IPS DF 4.7 (cell line): ENCODE measurements around the gene IZUMO4.

ENCODE experiments used
- DNase-seq: peaks from one replicate; pipeline ENCODE4 v3.0.0-alpha.2; 2013; ENCODE audit warnings: low spot score; ENCODE audit errors: extremely low read depth

Gene IZUMO4

DNA sequence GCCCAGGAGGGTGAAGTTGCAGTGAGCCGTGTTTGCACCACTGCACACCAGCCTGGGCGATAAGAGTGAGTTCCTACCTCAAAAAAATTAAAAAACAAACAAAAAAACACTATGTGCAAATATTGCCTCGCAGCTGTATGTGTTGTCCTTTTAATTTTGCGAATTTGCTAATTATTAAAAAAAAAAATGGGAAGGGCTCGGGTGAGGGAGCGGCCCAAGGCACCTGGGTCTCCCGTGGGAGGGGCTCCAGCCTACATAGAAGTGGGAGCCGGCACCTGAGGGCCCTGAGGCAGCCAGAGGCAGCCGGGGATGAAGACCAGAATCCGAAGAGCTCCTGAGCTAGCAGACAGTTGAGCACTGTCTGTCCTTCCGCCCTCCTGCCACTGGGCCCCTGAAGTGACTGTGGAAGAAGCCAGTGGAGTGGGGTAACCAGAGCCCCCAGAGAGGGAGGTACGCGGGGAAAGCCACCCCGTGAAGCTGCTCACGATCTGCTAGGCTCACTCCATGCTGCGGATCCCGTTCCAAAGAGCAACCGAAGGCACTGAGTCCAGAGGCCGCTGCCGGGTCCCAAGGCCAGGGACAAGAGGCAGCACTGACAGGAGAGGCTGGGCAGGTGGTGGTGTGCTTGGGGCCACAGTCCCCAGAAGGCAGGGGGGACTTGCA is 6.5 kb downstream of the IZUMO4 start:
- DNase-seq = no peak

DNA sequence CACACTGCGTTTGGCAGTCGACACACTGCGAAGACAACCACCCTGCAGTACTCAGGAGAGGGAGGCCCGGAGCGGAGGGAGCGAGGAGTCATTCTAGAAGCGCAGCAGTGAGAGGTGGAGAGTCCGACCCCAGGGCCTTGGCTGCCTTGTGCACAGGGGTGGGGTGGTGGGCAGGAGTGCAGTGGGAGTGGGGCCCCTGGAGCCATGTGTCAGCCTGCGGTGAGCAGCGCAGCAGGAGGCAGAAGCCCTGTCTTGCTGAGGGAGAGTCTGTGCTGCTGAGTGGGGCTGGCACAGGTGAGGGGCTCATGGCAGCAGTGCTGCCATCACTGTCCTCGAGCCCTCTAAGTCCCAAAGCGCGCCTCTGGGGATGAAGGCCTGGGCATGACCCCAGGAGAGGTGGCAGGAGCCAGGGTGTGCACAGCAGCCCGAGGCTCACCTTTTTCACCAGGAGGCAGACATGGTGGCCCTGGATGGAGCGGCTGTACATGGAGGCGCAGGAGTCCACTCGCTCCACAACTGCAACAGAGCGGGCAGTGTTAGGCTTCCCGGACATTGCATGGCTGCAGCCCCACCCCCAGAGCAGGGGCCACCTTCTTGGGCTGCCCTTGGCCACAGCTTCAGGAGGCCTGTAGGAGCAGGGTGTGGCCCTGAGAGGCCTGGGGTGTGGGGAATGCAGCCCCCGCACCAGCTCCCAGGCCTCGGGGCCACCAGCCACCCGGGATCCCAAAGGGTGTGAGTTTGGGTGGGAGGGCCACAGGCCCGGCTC is 11.7 kb downstream of the IZUMO4 start:
- DNase-seq = no peak

DNA sequence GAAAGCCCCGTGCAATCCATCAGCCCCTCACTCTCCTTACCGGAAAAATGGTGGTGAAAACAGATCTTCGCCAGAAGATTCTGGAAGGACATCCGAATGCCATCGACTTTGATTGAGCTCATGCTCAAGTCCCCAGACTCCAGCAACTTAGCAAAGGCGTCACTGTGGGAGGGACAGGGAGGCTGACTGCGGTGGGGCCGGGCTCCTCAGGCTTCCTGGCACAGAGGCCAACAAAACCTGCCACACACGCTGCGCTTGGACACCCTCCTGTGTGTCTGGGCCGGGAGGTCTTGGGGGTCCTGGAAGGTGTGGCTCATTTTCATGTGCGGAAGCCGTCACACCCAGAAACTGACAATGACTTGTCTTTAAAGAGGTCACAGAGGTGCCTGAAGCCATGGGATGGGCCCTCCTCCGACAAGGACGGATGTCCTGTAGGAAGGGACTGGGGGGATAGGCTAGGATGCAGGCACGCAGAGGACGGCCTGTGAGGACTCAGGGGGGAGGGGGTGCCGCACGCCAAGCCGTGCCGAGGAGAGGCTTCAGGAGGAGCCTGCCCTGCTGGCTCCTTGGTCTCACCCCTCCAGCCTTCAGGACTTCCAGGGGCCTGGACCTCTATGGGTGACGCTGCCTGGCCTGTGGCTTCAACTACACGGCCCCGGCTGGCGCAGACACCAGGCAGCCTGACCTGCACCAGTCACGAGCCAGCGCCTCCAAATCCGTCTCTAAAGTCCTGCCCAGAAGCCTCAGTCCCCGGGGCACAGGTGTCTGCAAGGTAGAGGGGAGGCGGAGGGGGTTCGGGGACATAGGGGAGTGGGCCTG is 12.5 kb downstream of the IZUMO4 start:
- DNase-seq = no peak

DNA sequence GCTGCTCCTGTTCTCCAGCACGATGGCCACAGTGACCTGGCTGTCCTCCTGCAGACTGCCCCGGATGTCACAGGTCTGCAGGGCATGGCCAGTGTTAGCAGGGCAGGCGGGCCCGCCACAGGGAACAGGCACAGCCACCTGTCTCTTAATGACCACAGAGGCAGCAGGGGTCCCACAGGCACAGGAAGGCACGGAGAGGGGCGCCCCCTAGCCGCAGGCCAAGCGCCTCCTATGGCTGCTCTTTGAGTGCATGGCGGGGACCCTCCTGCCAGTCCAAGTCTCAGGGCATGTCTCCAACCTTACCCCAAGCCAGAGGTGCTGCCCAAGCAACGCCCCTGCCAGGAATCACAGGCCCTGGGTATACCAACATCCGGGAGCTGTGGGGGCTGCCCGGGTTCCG is 14.1 kb downstream of the IZUMO4 start:
- no peak for DNase-seq

DNA sequence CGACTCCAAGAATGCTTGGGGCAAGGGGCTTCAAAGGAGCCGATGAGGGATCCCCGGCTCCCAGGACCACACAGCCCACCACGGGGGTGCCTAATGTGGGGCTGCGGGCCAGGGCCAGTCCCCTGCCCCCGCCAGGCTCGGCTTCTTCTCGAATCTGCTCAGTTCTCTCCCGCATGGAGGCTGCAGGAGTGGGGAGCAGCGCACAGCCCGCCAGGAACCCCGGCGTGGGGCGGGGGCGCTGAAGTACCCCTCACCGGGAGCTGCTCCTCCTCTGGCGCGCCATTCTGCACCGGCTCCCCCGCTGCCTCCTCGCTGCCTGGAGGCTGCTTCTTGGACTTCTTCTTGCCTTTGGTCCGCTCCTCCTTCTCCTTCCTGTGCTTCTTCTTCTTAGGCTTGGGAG is 14.7 kb downstream of the IZUMO4 start:
- no peak for DNase-seq

DNA sequence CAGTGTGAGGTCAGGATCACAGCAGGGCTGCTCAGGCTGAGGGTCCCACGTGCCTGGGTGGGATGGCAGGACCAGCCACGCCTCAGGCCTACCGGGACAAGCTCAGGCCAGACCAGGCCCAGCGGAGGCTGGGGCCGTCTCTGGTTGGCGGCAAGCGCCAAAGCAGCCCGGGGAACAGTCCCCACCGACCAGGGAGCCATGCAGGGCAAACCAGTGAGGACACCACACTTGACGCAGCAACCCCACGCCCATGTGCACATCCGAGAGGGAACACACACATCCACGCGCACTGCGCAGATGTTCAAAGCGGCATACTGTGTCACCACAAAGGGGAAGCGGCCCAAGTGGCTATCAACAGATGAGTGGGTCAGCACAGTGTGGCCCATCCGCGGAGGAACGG is 15.2 kb downstream of the IZUMO4 start:
- no peak for DNase-seq

DNA sequence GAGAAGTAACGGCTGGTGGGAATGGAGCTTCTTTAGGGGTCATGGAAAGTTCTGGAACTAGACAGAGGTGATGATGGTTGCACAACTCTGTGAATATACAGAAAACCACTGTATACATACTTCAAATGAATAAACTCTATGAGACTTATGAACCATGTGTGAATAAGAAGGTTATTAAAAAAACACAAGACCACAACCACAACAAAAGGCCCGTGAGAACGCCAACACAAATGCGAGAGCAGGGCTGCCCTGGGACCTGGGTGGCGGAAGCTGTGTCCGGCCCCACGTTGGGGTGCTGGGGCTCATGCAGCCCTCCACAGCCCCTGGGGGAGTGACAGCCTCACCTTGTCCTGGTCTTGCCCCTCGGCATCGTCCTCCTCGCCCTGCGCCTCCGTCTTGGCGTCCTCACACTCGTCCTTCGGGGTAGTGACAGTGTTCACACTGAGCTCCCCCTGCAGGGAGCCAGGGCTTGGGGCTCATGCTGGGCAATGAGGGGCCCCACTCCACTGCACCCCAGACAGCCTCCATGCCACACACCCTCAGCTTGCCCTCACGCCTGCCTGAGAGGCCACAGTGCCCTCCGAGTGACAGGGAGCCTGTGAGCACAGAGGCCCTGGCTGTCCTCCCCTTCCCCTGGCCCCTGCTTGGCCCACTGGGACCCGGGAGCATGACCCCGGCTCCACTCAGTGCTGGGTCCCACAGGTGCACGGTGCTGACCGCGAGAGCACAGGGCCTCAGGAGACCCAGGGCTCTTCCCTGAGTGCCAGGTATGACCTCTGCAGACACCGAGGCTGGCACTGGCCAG is 16.0 kb downstream of the IZUMO4 start:
- DNase-seq = no peak

DNA sequence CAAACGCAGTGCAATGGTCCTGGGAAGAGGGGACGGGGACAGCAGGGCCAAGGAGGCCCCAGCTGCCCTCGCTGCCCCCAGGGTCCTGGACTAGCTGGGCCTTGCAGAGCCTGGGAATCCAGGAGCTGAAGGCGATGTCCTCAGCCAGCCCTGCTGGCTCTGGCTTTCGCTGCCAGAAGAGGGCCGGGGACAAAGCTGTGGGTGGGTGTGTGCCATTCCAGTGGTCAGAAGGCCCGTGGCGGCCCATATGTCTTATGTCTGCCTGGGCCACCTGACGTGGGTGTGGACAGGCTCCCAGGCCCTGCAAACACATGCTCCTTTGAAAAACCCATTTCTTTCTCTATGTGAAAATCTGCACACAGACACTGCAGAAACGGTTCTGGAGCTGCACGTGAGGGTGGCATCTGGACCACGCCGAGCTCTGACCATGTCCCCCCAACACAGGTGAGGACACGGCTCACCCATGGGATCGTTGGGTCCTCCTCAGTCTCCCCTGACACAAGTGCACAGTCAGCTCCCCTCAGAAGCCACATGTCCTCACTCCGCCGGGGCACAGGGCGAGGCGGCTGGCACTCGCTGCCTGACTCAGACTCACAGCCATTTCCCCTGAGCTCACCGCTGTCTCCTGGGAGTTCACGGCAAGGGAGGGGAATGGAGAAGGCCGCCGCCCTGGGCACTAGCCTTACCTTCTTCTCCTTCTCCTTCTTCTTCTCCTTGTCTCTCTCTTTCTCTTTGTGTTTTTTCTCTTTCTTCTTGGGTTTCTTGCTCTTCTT is 16.9 kb downstream of the IZUMO4 start:
- DNase-seq = no peak

DNA sequence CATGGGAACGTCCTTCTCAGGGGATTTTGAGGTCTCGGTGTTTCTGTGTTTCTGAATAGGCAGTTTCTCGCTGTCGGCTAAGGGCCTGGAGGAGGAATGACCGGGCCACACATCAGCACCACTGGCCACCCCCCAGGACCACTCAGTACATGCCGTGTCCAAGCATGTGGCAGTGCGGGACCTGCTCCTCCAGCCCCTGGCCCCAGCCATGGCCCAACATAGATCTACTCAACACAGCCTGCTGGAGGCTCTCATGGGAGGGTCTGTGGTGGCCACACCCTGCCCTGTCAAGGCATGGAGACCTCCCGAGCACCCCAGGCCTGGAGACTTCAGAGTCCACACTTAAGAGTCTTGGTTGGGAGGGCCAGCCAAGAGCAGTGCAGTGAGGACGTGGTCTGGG is 17.5 kb downstream of the IZUMO4 start:
- no peak for DNase-seq

DNA sequence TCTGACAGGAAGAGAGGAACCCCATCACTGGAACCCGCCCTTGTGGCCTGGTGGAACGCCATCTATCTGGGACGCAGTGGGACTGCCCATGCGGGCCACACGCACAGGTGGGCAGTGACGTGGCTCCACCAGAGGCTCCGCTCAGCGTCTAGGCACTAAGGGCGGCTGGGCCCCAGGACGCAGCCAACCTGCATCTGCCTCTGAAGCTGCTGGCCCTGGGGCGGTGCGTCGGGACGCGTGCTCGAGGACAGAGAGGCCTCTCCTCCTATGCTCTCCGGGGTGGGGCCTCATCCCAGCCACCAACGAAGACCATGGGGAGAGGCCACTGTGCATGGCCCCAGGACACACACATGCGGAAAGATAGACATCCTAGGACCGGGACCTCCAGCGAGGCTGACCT is 18.1 kb downstream of the IZUMO4 start:
- DNase-seq = no peak

DNA sequence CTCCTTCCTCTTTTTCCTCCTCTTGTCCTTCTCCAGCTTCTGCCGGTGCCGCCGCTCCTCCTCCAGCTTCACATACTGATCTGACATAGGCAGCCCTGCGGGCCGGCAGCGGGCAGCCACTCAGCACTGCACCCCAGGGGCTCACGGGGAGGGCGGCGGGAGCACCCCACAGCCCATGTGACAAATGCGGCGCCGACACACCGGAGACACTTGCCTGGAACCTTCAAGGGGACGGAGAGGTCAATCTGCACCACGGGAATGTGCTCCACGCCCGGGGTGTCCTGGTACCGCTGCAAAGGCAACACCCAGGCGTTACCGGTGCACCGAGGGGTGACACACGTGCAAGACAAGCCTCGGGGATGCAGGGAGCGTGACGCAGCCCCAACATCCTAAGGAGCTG is 18.6 kb downstream of the IZUMO4 start:
- no peak for DNase-seq

DNA sequence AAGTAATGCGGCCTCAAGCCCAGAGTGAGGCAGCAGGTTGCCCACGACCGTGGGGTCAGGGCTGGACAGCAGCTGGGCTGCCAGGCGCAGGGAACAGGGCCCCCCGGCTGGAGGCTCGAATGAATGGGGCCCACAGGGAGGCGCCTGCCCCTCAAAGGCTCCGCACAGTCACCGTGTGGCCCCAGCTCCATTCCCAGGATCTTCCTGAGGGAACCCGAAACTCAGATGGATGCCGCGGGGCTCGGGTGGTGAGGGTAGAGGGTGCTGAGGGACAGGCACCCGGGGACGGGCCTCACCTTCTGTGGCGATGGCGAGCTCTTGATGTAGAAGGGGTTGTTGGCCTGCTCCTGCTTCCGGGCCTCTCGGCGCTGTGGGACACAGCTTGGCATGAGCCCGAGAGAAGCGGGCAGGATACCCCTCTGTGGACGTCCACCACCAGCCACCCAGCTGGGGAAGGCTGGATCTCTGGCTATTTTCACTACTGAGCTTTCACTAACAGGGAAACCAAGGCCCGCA is 19.3 kb downstream of the IZUMO4 start:
- DNase-seq = no peak

DNA sequence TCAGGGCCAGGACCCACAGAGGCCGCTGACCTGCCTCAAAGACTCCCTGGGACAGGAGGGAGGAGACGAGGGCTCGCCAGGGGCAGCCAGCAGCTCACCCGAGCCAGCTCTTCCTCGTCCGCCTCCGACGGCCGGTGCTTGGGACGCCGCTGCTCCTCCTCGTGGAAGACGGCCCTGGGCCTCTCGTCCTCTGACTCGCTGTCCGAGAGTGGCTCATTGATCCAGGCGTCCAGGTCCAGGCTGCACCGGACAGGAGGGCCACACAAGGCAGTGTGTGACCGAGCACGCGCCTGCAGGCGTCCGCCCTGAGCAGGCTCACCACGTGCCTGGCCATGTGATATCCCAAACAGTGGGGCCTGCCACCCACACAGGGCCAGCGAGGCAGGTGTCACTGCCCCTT is 19.8 kb downstream of the IZUMO4 start:
- DNase-seq = no peak

DNA sequence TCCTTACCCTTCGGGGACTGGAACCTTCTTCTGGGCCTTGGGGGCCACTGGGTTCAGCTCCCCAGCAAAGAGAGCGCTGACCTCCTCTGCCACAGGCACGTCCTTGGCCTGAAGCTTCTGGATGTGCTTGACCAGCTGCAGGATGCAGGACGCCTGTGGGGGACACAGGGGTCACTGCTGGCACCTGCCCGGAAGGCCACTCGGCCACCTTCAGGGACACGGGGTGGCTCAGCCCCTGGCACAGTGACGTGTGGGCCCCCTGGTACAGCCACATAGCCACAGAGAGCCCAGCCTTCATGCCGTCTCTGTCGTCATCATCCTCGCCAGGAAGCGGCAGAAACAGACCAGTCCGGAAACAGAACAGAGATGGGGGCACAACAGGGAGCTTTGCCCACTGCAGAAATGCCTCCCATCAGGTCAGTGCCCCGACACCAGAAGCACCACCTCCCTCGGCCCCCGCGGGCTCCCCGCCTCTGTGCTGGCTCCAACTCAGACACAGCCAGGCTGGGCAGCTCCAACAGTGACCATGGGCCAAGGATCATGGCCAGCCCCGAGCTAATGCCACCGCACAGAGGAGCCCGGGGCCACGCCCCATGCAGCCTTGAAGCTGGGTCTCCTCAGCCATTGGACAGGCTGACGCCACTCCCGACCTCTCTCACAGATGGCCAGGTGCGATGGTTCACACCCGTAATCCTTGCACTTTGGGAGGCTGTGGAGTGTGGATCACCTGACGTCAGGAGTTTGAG is 20.7 kb downstream of the IZUMO4 start:
- no peak for DNase-seq

DNA sequence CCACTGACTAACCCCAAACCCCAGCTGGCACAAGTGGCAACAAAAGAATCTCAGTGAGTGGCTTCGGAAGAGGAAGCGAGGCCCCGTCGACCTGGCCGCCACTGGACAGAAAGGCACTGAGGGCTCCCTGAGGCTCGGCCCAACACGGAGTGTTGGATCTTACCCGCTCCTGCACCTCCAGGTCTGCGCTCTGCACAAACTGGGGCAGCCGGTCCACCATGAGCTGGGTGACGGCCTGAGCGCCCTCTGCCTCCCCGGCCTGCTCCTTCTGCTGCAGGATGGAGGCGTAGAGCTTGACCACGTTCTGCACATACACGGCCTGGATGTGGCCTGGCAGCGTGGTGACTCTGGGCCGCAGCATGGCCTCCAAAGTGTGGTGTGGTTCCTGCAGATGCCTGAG is 21.7 kb downstream of the IZUMO4 start:
- DNase-seq = no peak

DNA sequence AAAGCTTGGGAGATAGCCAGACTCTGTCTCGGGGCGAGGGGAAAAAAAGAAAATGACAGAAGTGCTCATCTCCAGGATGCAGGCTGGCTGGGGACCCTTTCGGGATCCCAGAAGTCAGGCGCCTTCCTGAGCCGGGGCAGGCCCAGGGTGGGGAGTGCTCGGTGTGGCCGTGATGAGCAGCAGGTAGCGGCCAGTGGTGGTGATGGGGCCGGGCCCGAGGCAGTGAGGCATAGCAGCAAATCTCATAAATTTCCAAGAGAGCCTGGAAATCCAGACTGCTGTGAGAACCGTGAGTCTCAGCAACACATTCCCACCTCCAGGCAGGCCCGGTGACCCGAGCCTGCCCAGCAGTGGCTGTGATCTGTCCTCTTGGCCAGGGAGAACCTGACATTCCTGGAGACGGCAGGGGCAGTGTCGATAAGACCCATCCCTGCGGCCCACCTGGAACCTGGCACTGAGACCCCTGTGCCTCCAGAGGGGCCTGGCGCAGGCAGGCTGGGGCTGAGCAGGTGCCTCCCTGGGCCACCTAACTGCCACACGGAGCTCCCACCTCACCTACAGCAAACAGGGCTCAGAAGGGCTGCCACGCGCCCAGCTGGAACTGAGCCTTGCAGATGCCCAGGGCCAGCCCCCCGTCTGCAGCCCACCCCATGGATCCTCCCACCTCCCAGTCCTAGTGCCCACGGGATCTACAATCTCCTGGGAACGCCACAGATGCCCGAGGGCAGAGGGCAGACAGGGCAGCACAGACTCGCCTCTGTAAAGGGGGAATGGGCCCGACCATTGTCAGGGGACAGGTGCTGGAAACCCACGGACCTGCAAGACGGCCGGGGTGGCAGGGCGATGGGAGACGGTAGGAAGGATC is 23.4 kb downstream of the IZUMO4 start:
- no peak for DNase-seq

DNA sequence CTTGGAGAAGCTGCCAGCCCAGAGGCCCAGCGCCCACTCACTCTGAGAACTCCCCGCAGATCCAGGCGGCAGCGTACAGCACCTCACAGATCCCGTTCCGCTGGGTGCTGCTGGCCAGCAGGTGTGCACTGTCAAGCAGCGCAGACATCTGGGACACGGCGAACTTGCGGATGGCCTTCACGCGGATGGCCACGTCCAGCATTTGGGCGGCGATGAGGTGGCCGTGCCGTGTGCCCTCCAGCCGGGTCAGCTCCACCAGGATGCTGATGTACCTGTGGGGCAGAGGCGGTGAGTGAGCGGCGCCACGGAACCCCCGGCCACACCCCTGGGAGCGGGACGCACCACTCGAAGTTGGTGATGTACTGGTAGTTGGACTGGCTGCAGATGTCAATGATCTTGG is 24.1 kb downstream of the IZUMO4 start:
- DNase-seq = no peak

DNA sequence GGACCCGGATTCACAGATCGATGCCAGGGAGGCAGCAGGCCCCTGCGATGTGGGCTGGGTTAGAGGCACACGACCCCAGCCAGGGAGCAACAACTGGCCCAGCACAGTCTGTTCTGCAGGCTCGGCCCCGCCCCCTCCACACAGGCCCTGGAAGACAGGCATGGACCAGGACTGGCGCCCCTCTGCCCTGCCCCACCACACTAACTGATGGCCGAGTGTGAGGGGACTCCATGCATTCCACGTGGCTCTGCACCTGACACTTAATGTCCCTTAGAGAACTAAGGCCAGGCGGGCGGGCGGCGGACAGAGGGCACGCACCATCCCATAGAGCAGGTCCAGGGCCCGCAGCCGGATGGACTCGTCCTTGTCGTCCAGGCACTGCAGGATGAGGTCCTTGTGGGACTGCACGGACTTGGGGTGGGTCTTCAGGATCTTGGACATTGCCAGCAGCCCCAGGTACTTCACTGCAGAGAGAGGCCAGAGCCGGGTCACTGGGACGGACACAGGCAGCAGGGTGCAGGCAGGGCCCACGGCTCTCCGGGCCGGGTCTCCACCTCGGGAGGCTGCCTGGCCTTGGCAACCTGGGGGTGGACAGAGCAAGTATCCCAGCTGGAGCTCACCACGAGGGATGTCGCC is 24.8 kb downstream of the IZUMO4 start:
- DNase-seq = no peak
